SK-N-SH (cell line): Measurements from ENCODE around the gene CEP162.

Experiments
- CHD2 ChIP-seq: fragments of 150-350 bp; IDR thresholded peaks from 2 replicates; pipeline ENCODE4 v1.6.1; 2018; ENCODE audit warnings: low read length; ENCODE audit not compliant: partially characterized antibody
- EP300 ChIP-seq, 2 experiments: IDR thresholded peaks; 2 replicates each; pipeline versions ENCODE4 v1.4.0 to v1.6.1; 2012; ENCODE audit warnings: borderline replicate concordance in 1 of 2, low read depth in 1 of 2, low read length in 1 of 2
- RAD21 ChIP-seq: IDR thresholded peaks from 2 replicates; pipeline ENCODE4 v1.6.1; 2012; ENCODE audit warnings: mild to moderate bottlenecking, low read length
- TF ChIP-seq, protein P1 (sequence below): fragments of 200-600 bp; sonication (generic); IDR thresholded peaks from 2 replicates; pipeline ENCODE4 v1.6.1; 2017; ENCODE audit warnings: antibody characterized with exemption, mild to moderate bottlenecking, moderate library complexity
- TF ChIP-seq, protein P2 (sequence below): IDR thresholded peaks from 2 replicates; pipeline ENCODE4 v1.6.1; 2012; ENCODE audit warnings: mild to moderate bottlenecking, low read depth, low read length, moderate library complexity

DNA sequence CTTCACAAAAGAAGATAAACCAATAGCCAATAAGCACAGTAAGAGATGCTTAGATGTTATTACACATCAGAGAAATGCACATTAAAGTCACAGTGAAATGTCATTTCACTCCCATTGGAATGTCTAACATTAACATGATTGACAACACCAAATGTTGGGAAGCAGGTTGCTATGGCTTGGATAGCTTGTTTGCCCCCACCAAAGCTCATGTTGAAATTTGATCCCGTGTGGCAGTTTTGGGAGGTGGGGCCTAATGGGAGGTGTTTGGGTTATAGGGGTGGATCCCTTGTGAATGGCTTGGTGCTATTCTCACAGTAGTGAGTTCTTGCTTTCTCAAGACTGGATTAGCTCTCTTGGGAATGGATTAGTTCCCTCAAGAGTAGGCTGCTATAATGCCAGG is 149.1 kb downstream of the CEP162 start:
- no peak for TF ChIP-seq CHD2
- TF ChIP-seq EP300 (IDR thresholded peaks at IDR 0.05; ENCODE audit: borderline replicate concordance in 1 of 2, low read depth in 1 of 2, low read length in 1 of 2) = no peak
- TF ChIP-seq, protein P1, sequence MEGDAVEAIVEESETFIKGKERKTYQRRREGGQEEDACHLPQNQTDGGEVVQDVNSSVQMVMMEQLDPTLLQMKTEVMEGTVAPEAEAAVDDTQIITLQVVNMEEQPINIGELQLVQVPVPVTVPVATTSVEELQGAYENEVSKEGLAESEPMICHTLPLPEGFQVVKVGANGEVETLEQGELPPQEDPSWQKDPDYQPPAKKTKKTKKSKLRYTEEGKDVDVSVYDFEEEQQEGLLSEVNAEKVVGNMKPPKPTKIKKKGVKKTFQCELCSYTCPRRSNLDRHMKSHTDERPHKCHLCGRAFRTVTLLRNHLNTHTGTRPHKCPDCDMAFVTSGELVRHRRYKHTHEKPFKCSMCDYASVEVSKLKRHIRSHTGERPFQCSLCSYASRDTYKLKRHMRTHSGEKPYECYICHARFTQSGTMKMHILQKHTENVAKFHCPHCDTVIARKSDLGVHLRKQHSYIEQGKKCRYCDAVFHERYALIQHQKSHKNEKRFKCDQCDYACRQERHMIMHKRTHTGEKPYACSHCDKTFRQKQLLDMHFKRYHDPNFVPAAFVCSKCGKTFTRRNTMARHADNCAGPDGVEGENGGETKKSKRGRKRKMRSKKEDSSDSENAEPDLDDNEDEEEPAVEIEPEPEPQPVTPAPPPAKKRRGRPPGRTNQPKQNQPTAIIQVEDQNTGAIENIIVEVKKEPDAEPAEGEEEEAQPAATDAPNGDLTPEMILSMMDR = no peak
- no peak for TF ChIP-seq RAD21
- TF ChIP-seq, protein P2, sequence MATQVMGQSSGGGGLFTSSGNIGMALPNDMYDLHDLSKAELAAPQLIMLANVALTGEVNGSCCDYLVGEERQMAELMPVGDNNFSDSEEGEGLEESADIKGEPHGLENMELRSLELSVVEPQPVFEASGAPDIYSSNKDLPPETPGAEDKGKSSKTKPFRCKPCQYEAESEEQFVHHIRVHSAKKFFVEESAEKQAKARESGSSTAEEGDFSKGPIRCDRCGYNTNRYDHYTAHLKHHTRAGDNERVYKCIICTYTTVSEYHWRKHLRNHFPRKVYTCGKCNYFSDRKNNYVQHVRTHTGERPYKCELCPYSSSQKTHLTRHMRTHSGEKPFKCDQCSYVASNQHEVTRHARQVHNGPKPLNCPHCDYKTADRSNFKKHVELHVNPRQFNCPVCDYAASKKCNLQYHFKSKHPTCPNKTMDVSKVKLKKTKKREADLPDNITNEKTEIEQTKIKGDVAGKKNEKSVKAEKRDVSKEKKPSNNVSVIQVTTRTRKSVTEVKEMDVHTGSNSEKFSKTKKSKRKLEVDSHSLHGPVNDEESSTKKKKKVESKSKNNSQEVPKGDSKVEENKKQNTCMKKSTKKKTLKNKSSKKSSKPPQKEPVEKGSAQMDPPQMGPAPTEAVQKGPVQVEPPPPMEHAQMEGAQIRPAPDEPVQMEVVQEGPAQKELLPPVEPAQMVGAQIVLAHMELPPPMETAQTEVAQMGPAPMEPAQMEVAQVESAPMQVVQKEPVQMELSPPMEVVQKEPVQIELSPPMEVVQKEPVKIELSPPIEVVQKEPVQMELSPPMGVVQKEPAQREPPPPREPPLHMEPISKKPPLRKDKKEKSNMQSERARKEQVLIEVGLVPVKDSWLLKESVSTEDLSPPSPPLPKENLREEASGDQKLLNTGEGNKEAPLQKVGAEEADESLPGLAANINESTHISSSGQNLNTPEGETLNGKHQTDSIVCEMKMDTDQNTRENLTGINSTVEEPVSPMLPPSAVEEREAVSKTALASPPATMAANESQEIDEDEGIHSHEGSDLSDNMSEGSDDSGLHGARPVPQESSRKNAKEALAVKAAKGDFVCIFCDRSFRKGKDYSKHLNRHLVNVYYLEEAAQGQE = no peak
